Medulla oblongata (tissue), 1 donor: ENCODE measurements around the gene MYOD1.

Source experiments
- DNase-seq: peaks from one replicate; pipeline ENCODE4 v3.0.0-alpha.2; 2015; ENCODE audit errors: extremely low spot score

The MYOD1 gene

DNA sequence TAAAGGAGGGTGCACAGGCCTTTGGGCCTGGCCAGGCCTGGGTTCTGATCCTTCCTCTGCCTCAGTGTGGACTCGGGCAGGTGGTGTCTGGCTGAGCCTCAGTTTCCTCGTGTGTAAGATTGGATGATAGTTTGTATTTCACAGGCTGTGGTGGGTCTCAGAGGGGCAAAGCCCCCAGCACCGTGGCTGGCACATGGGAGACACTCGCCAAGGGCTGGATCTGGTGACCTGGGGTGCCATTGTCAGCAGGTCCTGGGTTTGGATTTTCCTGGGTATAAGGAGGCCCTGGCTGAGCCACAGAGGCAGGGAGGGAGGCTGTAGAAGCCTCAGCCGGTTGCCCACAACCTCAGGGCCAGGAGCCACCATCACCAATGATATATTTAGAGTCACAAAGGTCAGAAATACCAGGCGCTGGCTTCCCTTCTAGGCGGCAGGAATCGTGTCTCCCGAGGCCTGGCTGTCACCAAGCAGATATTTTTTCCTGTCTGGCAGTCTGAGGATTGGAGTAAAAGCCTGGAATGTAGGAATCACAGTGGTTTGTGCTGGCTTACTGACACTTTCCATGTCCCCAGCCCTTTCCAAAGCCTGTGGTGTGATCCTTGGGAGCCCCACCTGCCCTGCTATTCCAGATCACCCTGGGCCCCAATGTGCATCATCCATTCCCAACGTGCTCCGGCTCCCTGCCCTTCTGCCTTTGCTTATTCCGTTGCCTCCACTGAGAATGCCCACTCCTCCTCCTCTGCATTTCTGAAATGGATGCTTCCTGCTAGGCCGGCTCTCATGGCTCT, 30.8 kb downstream of the MYOD1 start:
- no peak for DNase-seq

DNA sequence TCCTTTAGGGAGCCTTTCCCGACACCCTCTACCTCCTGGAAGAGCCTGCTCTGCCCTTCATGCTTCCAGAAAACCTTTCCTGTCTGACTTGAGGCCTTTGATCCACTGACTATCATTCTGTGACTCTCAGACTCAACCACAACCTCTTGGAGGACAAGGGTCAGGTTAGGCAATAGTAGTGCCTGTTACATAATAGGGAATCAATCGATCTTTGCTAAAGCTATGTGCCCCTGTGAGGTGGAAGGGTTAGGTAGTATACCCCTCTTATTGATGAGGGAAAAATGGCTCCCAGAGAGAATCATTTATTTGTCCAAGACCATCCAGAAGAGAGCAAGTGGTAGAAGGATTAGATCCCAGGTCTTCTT, 31.4 kb downstream of the MYOD1 start:
- no peak for DNase-seq

DNA sequence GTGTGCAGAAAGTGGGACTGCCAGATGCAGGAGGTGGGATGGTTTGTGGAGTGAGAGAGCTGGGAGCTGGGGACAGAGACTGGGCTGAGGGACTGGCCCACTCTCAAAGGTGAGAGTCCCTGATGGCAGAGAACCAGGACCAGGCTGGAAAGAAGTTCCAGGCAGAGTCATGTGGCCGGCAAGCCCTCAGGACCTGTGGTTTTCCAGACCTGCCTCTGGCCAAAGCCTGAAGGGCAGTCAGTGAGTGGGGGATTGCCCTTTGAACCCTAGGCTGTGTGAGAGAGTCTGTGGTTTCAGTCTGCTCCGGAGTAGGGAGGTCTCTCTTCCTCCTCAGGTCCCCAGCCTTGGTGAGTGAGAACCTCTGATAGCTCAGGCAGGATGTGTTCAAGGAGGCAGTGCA, 32.2 kb downstream of the MYOD1 start:
- no peak for DNase-seq

DNA sequence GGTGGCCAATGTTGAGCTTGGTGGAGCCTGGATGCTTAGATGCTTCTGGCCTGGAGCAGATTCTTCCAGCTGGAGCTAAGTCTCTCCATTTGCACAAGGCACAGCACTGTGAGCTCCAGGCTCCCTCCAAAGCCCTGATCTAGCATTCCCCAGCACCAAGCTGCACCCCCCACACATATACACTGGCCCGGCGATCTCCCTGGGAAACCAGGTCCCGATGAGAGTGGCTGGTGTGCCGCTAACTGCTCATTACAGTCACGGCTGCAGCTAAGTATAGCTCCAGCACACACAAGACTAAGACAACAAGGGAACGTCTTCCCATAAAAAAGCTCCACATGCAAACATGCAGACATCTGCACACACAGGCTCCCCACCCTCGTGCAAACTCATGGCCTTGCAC, 32.8 kb downstream of the MYOD1 start:
- no peak for DNase-seq

DNA sequence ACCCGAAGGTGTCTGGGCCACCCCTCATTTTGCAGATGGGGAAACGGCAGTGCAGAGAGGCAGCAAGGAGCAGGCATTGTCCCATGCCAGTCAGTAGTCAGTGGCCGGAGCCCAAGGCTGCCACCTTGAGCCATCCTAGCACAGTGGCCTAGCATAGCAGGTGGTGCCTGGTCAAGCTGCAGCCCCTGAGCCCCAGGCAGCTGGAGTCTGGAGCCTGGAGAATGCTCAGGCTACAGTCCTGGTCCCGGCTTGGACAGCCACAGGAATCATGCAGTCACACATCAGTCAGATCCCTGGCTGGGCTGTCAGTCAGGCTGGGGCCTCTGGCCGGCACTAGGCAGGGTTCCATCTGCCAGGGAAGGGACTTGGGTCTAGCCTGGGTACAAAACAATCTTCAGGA, 33.8 kb downstream of the MYOD1 start:
- DNase-seq, result no peak

DNA sequence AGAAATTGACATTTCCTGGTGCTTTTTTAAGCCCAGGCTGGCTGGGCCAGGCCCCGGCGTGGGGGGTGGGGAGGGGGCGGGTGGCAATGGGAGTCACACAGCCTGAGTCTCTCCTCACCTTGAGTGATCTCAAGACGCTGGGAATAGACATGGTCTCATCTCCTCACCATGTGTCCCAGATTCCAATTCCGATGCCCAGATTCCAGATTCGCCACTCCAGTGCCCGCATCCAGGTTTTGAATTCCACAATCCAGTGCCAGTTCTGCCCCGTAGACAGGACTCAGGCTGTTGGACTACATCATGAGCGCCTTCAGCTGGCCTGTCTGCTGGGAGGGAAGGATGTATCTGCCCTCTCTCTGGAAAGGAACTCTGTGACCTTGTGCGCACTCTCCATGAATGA, 34.3 kb downstream of the MYOD1 start:
- no peak for DNase-seq

DNA sequence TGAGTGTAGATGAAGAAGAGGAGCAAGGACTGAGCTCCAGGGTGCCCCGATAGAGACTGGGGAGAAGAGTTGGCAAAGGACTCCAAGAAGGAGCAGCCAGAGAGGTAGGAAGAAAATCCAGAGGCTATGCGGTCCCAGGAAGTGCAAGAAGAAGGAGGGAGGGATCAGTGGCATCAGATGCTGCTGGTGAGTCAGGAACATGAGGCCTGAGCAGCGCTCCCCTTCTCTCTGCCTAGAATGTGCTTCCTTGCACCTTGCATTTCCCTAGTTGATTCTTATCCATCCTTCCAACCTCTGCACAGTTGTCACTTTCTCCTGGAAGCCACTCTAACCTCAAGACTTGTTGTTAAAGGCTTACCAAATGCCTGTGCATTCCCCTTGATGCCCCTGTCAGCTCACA, 36.5 kb downstream of the MYOD1 start:
- no peak for DNase-seq

DNA sequence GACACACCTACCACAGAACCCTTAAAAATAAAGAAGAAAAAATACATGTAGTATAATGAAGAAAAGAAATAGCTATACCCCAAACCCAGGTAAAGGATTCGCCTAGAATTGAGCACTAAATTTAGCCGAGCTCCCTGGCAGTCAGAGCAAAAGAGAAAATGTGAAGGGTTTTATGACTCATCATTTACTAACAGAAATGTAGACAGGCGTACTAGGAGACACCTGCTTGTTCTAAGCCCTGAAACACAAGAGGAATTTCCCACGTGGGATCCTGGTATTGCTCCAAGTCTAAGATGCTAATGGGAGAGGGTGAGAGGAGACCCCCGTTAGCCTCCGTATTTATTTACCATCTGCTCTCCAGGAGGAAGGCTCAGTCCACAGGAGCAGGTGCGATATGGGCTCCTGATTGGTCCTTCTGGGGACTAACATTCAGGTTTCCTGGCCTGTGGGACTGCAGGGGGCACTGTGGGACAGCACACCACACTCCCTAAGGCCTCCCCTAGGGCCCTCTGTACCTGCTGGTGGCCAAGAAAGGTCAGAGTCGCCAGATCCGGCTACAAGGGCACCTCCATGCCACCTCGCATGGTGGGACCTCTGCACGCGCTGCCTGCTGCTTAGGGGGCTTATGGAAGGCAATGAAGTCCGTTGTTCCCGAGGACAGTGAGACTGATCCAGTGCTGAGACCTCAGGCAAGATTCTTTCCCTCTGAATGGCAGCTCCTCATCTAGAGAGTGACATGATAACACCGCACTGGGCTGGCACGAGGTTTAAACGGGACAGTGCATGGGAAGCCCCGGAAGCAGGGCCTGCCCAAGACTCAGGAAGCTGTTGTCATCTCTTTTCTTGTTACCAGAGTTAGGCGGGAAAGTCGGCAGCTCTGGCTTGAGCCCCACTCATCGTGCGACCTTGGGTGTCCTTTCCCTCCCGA, 41.0 kb downstream of the MYOD1 start:
- peak; percentile 29 for DNase-seq

DNA sequence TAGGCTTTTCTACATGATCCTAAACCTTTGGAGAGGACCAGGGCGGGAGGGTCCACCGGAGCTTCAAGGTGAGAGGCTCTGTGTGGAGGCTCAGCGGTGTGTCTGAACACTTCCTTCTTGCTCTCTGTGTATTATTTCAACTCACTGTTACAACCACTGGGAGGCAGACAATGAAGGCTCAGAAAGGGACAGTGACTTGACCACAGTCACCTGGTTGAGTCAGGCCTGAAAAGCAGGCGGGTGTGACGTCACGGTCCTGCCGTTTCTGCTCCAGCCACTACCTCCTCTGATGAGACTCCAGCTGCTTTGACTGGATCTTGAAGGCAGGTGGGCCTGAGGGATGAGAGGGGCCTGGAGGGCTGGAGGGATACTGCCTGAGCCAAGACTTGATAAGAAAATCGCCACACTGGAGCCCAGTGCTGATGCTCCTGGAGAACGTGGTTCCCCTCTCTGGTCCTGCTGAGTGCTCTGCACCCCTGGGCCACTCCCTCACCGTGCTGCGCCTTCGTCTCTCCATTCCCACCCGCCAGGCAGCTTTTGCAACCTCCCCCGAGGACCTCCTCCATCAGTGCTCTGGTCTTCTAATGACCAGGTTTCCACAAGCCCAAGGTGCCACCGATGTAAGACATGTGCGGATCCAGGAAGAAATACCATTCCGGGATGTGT, 43.1 kb downstream of the MYOD1 start:
- no peak for DNase-seq

DNA sequence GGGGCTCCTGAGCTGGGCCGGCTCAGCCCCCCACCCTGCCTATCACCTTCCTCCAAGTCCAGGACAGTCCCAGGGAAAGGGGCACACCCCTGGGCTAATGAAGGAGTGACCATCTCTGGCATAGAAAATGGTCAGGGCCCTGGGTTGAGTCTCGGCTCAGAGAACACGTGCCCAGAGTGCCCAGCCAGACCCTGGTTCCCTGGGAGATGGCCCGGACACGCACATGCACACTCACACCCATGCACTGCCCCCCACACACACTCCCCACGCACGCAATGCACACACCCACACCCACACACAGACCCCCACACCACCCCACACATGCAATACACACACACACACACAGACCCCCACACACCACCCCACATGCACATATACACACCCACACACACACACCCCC, 43.9 kb downstream of the MYOD1 start:
- DNase-seq, result no peak

DNA sequence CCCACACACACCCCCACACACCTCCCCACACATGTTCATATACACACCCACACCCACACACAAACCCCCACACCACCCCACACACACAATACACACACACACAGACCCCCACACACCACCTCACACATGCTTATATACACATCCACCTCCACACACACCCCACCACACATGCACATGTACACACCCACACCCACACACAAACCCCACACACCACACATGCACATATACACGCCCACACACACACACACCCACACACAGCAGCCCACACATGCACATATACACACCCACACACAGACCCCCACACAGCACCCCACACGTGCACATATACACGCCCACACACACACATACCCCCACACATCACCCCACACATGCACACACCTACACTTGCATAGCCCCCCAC, 44.3 kb downstream of the MYOD1 start:
- no peak for DNase-seq

DNA sequence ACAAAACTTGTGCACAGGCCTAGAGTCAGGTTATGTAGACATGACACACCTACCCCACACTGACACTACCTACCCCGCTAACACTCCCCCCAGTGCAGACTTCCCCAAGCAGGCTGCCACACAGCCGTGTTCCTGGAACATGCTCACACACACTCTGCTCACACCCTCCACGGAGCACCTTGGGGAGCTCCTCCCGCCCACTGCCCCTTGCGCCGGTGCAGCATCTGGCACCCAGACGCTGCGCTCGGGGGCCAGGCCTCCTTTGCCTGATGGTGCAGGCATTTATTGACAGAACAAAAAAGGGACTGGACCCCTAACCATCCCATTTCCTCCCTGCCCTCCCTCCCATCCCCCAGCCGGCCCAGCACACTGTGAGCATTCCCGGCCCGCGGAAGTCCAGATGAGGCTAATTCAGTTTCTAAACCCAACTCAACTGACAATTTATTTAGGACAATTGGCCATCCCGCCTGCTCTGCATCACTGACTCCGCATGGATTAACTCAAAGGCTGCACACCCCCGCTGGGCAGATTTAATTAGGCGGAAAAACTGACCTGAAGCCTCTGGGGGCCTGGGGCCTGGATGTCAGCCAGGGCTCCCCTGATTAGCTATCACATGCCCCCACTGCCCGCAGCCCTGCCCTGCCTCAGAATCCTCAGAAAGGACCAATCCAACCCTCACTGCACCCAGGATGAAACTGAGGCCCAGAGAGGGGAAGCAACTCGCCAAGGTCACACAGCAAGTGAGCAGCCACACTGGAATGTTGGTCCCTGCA, 45.3 kb downstream of the MYOD1 start:
- DNase-seq, result no peak

DNA sequence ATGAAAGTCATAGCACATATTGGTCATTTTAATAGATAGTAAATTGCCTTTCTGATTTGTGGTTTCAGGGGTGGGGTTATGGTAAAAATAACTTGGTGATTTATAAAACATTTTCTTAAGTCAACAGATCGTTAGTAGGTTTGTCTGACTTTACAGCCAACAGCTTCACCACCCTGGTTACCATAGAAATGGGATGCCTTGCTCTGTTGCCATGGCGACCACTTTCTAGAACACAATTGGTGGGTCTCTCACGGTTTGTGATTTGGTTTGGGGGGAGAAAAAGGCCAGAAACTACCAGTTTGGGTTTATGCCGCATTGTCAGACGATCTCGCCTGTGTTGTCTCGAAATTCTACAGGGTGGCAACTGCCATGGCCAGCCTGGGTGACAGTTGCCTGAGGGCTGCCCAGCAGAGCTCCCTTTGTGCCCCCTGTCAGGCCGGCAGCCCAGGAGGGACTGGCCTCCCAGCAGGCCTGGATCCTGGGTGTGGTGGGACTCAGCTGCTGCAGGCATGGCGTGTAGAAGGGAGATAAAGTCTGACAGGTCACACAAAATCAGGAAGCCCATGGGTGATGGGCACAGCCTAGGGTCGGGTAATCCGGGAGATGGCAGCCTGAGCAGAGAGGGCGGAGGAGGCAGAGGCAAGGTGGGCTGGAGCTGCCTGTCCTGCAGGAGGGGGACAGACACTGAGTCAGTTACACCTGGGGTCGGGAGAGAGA, 46.1 kb downstream of the MYOD1 start:
- no peak for DNase-seq

DNA sequence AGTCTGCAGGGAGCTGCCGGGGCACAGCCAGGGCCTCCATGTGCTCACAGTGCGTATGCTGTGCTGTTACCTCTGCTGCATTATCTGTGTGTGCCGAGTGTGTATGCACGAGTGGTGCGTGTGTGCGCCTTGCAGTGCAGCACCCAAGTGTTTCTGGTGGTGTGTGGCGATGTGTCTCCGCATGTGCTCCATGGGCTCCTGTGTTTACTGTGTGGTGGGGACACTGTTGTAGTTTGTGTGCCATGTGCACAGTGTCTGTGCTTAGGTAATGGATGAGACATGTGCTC, 46.6 kb downstream of the MYOD1 start:
- no peak for DNase-seq

DNA sequence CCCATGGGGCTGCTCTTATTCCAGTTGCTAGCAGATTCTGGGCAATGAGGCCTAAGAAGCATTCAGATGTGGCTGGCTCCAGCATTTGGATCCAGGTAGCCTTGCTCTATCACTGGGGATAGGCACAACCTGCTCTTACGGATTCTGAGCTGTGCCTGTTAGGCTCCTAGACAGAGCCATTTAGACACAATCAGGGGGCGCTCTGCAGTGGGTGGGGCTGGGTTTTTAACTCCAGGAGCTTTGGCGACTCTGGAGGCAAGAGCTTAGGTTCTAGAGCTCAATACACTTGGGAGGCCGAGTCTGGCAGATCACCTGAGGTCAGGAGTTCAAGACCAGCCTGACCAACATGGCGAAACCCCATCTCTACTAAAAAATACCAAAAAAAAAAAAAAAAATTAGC, 47.2 kb downstream of the MYOD1 start:
- DNase-seq, result no peak

DNA sequence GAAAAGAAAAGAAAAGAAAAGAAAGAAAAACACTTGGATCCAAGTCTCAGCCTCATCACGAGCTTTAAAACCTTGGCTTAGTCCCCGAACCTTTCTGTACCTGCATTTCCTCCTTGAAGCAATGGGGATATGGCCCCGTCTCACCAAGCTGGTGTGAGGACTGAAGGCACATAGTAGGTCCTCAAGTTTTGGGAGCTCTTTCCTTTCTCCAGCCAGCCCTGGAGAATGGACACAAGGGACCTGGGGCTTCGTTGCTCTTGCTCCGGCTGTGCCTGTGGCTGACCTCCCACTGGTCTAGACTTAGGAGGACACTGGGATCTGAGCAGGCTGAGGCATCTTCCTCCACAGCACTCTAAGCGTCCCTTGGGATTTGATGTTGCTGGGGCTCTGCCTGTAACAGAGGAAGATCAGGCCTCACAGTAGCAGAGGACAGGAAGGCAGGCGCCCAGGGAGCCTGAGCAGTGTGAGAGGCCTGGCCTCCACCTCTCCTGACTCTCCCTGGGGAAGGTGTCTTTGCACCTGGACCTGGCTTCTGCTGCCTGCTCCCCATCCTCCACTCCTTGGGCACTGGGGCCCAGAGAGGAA, 48.0 kb downstream of the MYOD1 start:
- no peak for DNase-seq

DNA sequence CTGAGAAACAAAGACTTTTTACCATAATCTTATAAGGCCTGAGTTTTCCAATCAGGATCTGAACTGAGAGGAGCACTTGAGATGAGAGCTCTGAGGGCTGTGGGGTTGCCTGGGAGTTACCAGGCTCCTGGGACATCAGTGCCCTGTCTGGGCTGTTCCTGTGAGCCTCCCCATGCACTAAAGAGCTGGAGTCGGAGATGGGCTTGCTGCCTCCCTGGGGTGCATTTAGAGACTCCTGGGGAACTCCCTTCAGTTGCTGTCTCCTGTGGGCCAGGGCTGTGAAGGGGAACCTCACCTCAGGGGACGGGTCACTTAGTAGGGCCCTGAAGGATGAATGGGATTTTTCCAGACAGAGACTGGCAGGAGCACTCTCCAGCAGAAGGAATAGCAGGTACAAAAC, 48.5 kb downstream of the MYOD1 start:
- DNase-seq, result no peak

DNA sequence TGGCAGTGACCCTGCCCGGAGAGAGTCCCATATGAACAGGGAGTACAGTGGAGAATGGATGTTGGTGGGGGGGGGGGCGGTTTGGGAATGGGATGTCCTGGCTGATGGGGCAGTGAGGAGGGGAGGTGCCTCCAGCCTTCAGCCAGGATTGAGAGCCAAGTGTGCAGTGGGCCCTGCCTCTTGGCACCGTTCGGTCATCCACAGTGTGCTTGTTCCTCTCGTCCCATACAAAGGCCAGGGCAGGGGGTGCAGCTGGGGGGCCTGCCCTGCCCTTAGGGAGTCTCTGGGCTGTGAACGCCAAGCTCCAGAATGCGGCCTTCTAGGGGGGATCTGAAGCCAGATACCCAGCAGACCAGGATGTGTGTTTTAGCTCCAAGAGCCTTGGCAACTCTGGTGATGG, 49.2 kb downstream of the MYOD1 start:
- DNase-seq, result no peak

DNA sequence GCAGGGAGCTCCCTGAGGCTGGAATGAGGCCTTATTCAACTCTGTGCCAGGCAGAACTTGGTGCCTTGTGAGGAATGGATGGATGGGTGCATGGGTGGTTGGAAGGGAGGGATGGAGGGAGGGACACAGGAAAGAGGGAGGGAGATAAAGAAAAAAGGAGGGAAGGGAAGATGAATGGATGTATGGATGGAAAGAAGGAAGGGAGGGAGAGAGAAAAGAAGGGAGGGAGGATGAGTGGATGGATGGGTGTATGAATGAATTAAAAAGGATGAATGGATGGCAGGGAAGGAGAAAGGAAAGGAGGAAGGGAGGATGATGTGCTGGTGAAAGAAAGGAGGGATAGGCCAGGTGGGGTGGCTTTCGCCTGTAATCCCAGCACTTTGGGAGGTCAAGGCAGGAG, 49.8 kb downstream of the MYOD1 start:
- no peak for DNase-seq

DNA sequence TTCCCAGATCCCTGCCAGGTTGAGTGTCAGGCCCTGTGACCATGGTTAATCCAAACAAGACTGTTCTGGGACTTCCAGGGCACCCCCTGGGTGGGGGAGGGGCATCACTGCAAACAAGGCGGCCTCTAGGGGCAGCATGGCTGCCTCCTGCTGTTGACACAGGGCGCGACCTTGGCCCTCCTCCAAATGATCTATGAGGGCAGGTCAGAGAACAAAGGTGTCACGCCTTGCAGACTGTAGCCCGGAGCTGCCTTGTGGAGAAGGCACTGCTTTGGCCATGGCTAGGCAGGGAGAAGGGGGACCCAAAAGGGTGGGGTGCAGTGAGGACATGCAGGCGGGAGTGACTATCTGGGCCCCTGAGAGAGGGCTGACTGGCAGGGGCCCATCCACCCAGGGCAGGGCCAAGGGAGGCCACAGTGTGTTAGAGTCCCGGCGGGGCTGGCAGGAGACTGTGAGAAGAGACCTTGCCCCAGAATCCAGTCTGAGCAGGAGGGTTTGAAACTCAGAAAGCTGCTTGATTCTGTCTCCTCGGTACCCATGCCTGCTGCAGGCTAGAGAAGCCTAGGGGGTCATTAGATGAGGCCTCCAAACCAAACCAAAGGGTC, 50.8 kb downstream of the MYOD1 start:
- DNase-seq, result no peak

DNA sequence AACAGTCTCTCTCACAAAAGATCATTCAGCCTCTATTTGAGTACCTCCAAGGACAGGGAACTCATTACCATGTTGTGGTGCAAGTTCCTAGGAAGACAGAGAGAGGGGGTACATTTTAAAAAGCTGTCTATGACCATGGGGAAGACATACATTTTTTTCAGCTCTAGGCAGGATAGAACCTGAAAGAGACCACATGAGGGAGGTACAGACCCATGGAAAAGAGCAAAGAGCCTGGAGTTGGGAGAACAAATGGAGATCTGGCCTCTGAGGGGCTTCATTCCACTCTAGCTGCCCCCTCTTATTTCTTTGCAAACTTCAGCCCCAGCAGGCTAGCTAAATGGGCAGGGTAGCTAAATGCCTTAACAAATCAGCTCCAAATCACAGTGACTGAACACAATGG, 51.5 kb downstream of the MYOD1 start:
- DNase-seq, result no peak
